Astrocyte (in vitro differentiated cells and primary cell): ENCODE data around the gene P4HA2. TPM values are rescaled to one million over a fixed set of nuclear protein-coding genes. Genes with fewer than 3 reads are reported as not detected.

Experiments used
- DNase-seq: peaks from one replicate; pipeline ENCODE4 v3.0.0-alpha.2; 2010; ENCODE audit warnings: low read depth
- FAIRE-seq: peaks from 2 replicates; lab custom pipeline; 2011; peaks lifted over from hg19 to GRCh38; lab: Jason Lieb, UNC
- H2AFZ ChIP-seq: 2 replicates; pipeline ENCODE4 v1.6.0; 2012; ENCODE audit warnings: low read depth, low read length, inconsistent platforms
- H3K27ac ChIP-seq: 2 replicates; pipeline ENCODE4 v1.5.1; 2011; ENCODE audit warnings: low read depth, low read length, inconsistent platforms
- H3K27me3 ChIP-seq: 2 replicates; pipeline ENCODE4 v1.6.0; 2011; ENCODE audit warnings: low read length, inconsistent platforms; ENCODE audit not compliant: insufficient read depth
- H3K36me3 ChIP-seq: 2 replicates; pipeline ENCODE4 v1.5.1; 2011; ENCODE audit warnings: low read length, inconsistent platforms; ENCODE audit not compliant: insufficient read depth
- H3K4me1 ChIP-seq: 2 replicates; pipeline ENCODE4 v1.5.1; 2011; ENCODE audit warnings: low read length, inconsistent platforms; ENCODE audit not compliant: insufficient read depth
- H3K4me2 ChIP-seq: 2 replicates; pipeline ENCODE4 v1.6.0; 2012; ENCODE audit warnings: low read length, inconsistent platforms
- H3K4me3 ChIP-seq: 2 replicates; pipeline ENCODE4 v1.5.1; 2011; ENCODE audit warnings: low read depth, mild to moderate bottlenecking, low read length, inconsistent platforms; ENCODE audit not compliant: insufficient read depth
- H3K79me2 ChIP-seq: 2 replicates; pipeline ENCODE4 v1.6.0; 2012; ENCODE audit warnings: mild to moderate bottlenecking, low read length, inconsistent platforms; ENCODE audit not compliant: insufficient read depth
- H3K9ac ChIP-seq: 2 replicates; pipeline ENCODE4 v1.6.0; 2012; ENCODE audit warnings: mild to moderate bottlenecking, low read length, inconsistent platforms
- H3K9me3 ChIP-seq: 2 replicates; pipeline ENCODE4 v1.5.1; 2012; ENCODE audit warnings: low read depth, mild to moderate bottlenecking, low read length, inconsistent platforms; ENCODE audit not compliant: insufficient read depth
- H4K20me1 ChIP-seq: 2 replicates; pipeline ENCODE4 v1.6.0; 2012; ENCODE audit warnings: low read length, inconsistent platforms; ENCODE audit not compliant: insufficient read depth
- H3K27ac Mint-ChIP-seq: one replicate; pipeline ENCODE4 v1.8.0; 2021; ENCODE audit warnings: mild to moderate bottlenecking, mixed read lengths; ENCODE audit not compliant: unreplicated experiment
- H3K27me3 Mint-ChIP-seq: one replicate; pipeline ENCODE4 v1.8.0; 2021; ENCODE audit warnings: low read depth, mixed read lengths; ENCODE audit not compliant: unreplicated experiment
- H3K36me3 Mint-ChIP-seq: one replicate; pipeline ENCODE4 v1.8.0; 2021; ENCODE audit warnings: low read depth, mixed read lengths; ENCODE audit not compliant: unreplicated experiment
- H3K4me1 Mint-ChIP-seq: one replicate; pipeline ENCODE4 v1.8.0; 2021; ENCODE audit warnings: low read depth, mixed read lengths; ENCODE audit not compliant: unreplicated experiment
- H3K4me3 Mint-ChIP-seq: one replicate; pipeline ENCODE4 v1.8.0; 2021; ENCODE audit warnings: mild to moderate bottlenecking, moderate library complexity, mixed read lengths; ENCODE audit not compliant: unreplicated experiment
- H3K9me3 Mint-ChIP-seq: one replicate; pipeline ENCODE4 v1.8.0; 2021; ENCODE audit warnings: mild to moderate bottlenecking, mixed read lengths; ENCODE audit not compliant: unreplicated experiment
- EZH2 ChIP-seq: IDR thresholded peaks from 2 replicates; pipeline ENCODE4 v1.6.1; 2012; ENCODE audit warnings: mild to moderate bottlenecking, low read length, inconsistent platforms; ENCODE audit not compliant: insufficient read depth
- total RNA-seq: library from RNA; stranded (reverse); gene quantifications from 2 replicates; pipeline ENCODE4 v1.2.1, GENCODE V29; 2021
- TF ChIP-seq, protein P1 (sequence below): IDR thresholded peaks from 2 replicates; pipeline ENCODE4 v1.5.1; 2011; ENCODE audit warnings: low read depth, mild to moderate bottlenecking, inconsistent platforms, low read length, moderate library complexity; ENCODE audit not compliant: insufficient read depth

Gene P4HA2
- total RNA-seq, 1 donor from 2014 or later = 214 TPM

DNA sequence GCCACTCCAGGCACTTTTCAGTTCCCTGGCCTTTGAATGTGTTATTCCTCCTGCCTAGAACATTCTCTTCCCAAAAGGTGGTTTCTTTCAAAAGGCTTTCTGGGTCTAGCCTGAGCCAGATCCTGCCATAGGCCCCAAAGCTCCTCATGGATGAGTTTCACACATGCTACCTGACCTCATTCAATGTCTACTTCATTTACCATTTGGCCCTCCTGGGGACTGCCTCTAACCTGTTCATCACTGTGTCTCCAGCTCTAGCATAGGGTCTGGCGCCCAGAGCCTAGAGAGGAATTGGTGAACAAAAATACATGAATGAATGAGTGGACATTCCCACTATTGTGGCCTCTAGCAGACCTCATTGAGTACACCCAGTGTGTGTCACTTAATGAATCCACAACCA, 5.4 kb upstream of the P4HA2 start:
- H2AFZ ChIP-seq = no peak overlapping the region
- peaks cover 8% of the 10 kb centered on the region for H3K9me3 Mint-ChIP-seq
- no peak for DNase-seq
- no peak overlapping the region for H3K9ac ChIP-seq
- H3K79me2 ChIP-seq = no peaks in the 10 kb centered on the region
- H3K27me3 Mint-ChIP-seq = peaks cover 26% of the 10 kb centered on the region
- H3K27me3 ChIP-seq = no peaks in the 10 kb centered on the region
- no peak overlapping the region for H3K4me2 ChIP-seq
- H3K36me3 ChIP-seq = no peaks in the 10 kb centered on the region
- no peak overlapping the region for H3K4me3 Mint-ChIP-seq
- H3K4me1 ChIP-seq = peaks cover 1% of the 10 kb centered on the region
- no peaks in the 10 kb centered on the region for H3K9me3 ChIP-seq
- peaks cover 5% of the 10 kb centered on the region for H3K4me1 Mint-ChIP-seq
- H3K4me3 ChIP-seq = no peak overlapping the region
- TF ChIP-seq EZH2 = no peak
- TF ChIP-seq, protein P1, sequence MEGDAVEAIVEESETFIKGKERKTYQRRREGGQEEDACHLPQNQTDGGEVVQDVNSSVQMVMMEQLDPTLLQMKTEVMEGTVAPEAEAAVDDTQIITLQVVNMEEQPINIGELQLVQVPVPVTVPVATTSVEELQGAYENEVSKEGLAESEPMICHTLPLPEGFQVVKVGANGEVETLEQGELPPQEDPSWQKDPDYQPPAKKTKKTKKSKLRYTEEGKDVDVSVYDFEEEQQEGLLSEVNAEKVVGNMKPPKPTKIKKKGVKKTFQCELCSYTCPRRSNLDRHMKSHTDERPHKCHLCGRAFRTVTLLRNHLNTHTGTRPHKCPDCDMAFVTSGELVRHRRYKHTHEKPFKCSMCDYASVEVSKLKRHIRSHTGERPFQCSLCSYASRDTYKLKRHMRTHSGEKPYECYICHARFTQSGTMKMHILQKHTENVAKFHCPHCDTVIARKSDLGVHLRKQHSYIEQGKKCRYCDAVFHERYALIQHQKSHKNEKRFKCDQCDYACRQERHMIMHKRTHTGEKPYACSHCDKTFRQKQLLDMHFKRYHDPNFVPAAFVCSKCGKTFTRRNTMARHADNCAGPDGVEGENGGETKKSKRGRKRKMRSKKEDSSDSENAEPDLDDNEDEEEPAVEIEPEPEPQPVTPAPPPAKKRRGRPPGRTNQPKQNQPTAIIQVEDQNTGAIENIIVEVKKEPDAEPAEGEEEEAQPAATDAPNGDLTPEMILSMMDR = no peak
- no peak for FAIRE-seq
- H4K20me1 ChIP-seq = no peaks in the 10 kb centered on the region
- H3K27ac ChIP-seq = no peak overlapping the region
- no peak overlapping the region for H3K27ac Mint-ChIP-seq
- H3K36me3 Mint-ChIP-seq = no peaks in the 10 kb centered on the region

DNA sequence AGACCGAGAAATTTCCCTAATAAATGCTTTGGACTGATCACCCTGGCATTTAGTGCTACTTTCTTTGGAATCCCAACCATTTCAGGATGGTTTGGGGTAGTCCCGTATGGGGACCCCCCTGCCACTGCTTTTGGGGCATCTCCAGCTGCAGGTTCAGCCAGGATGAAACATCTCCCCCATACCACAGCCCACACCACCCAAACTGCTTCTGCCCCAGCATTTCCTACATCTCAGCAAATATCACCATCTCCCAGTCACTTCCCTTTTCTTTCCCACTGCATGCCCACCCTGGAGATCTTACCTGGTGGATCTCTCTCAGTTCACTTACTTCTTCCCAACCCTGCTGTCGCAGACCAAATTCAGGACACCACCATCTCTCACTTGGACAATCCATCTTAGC, 4.8 kb upstream of the P4HA2 start:
- Histone ChIP-seq H3K79me2 (peaks cover under 1% of the 10 kb centered on the region), H3K9ac (no peak overlapping the region), H3K4me1 (peaks cover 4% of the 10 kb centered on the region), H2AFZ (no peak overlapping the region), H3K27ac (no peak overlapping the region), H3K27me3 (no peaks in the 10 kb centered on the region), H3K36me3 (no peaks in the 10 kb centered on the region), H3K4me3 (no peak overlapping the region), H3K9me3 (no peaks in the 10 kb centered on the region), H4K20me1 (no peaks in the 10 kb centered on the region), H3K4me2 (no peak overlapping the region)
- H3K27ac Mint-ChIP-seq = no peak overlapping the region
- H3K27me3 Mint-ChIP-seq = peaks cover 26% of the 10 kb centered on the region
- no peak for TF ChIP-seq EZH2
- TF ChIP-seq, protein P1 = no peak
- no peaks in the 10 kb centered on the region for H3K36me3 Mint-ChIP-seq
- H3K9me3 Mint-ChIP-seq = peaks cover 8% of the 10 kb centered on the region
- H3K4me3 Mint-ChIP-seq = no peak overlapping the region
- H3K4me1 Mint-ChIP-seq = peaks cover 3% of the 10 kb centered on the region
- no peak for DNase-seq
- no peak for FAIRE-seq

DNA sequence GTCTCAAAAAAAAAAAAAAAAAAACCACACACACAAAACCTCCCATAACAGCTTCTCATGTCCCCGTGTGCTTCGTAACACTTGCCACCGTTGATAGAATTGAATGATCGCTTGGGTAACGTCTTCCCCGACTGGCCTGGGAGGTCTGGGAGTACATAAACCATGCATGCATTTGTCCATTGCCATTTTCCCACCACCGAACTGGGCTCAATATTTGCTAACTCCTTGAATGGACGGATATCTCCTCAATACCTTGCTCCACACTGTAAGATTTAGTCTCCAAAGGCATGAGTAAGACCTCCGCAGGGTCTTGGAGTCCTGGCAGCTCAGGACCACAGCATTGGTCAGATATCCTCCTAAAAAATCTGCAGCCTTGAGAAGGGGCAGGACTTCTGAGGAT, 3.2 kb upstream of the P4HA2 start:
- FAIRE-seq (no peak), DNase-seq (no peak)
- Histone ChIP-seq H3K9ac (no peak overlapping the region), H3K4me2 (no peak overlapping the region), H3K9me3 (no peaks in the 10 kb centered on the region), H3K27me3 (no peaks in the 10 kb centered on the region), H3K36me3 (no peaks in the 10 kb centered on the region), H4K20me1 (peaks cover 8% of the 10 kb centered on the region), H3K4me3 (no peak overlapping the region), H3K4me1 (peaks cover 16% of the 10 kb centered on the region), H3K27ac (no peak overlapping the region), H3K79me2 (peaks cover 16% of the 10 kb centered on the region), H2AFZ (no peak overlapping the region)
- TF ChIP-seq, protein P1 = no peak
- no peak for TF ChIP-seq EZH2
- peaks cover 26% of the 10 kb centered on the region for H3K27me3 Mint-ChIP-seq
- H3K4me3 Mint-ChIP-seq = no peak overlapping the region
- peaks cover 8% of the 10 kb centered on the region for H3K9me3 Mint-ChIP-seq
- no peak overlapping the region for H3K27ac Mint-ChIP-seq
- H3K36me3 Mint-ChIP-seq = no peaks in the 10 kb centered on the region
- peaks cover 7% of the 10 kb centered on the region for H3K4me1 Mint-ChIP-seq
